ENCODE results near the gene FBP2. TPM values are rescaled to one million over a fixed set of nuclear protein-coding genes. Genes with fewer than 3 reads are reported as not detected.

Gene FBP2
- total and polyA plus RNA-seq, 2 experiments from 2014 or later: 0.20 to 0.30 TPM

- no peaks in the 10 kb centered on the region for H3K9me2 ChIP-seq (replicated peaks; ENCODE audit: insufficient read depth)
- H2AFZ ChIP-seq: no peak overlapping the region
- H3K27ac ChIP-seq: no peak overlapping the region
- H3K4me1 ChIP-seq (ENCODE audit: insufficient read depth): no peaks in the 10 kb centered on the region
- H3K4me2 ChIP-seq: no peak overlapping the region
- peaks cover 20% of the 10 kb centered on the region for H3K79me2 ChIP-seq
- no peaks in the 10 kb centered on the region for H3K27me3 ChIP-seq
- no peaks in the 10 kb centered on the region for H3K36me3 ChIP-seq (replicated peaks; ENCODE audit: insufficient read depth, low read depth)
- no peak for DNase-seq (ENCODE audit: low spot score)
- H3K4me3 ChIP-seq: no peak overlapping the region
- H4K20me1 ChIP-seq (ENCODE audit: insufficient read depth, poor library complexity, severe bottlenecking): no peaks in the 10 kb centered on the region
- no peaks in the 10 kb centered on the region for H3K9me3 ChIP-seq (ENCODE audit: low read depth)
- TF ChIP-seq CTCF (IDR thresholded peaks at IDR 0.05; ENCODE audit: poor library complexity) (no peak), EZH2phosphoT487 (IDR thresholded peaks at IDR 0.05; ENCODE audit: low read depth, severe bottlenecking, unreplicated experiment) (no peak), EZH2 (IDR thresholded peaks at IDR 0.05; ENCODE audit: borderline replicate concordance) (no peak)
- 94% methylated on average over 2 of the region's 2 CpGs for WGBS (ENCODE audit: low lambda C conversion rate, missing lambda C conversion rate)
Measured at GRCh38 chr9:94563548-94563947, 30.1 kb downstream of the FBP2 start.

GRCh38 chr9:94560237-94560636 lies 33.4 kb downstream of the FBP2 start:
- Histone ChIP-seq H3K9me3 (ENCODE audit: low read depth) (no peaks in the 10 kb centered on the region), H4K20me1 (ENCODE audit: insufficient read depth, poor library complexity, severe bottlenecking) (peaks cover 12% of the 10 kb centered on the region), H3K27ac (no peak overlapping the region), H3K4me1 (ENCODE audit: insufficient read depth) (peaks cover 8% of the 10 kb centered on the region), H2AFZ (no peak overlapping the region), H3K9me2 (replicated peaks; ENCODE audit: insufficient read depth) (no peaks in the 10 kb centered on the region), H3K4me2 (no peak overlapping the region), H3K79me2 (peaks cover 50% of the 10 kb centered on the region), H3K4me3 (no peak overlapping the region), H3K27me3 (no peaks in the 10 kb centered on the region), H3K36me3 (replicated peaks; ENCODE audit: insufficient read depth, low read depth) (no peaks in the 10 kb centered on the region)
- no peak for DNase-seq (ENCODE audit: low spot score)
- WGBS (ENCODE audit: low lambda C conversion rate, missing lambda C conversion rate): 95% methylated on average over 6 of the region's 6 CpGs
- TF ChIP-seq CTCF (IDR thresholded peaks at IDR 0.05; ENCODE audit: poor library complexity): no peak
- no peak for TF ChIP-seq EZH2phosphoT487 (IDR thresholded peaks at IDR 0.05; ENCODE audit: low read depth, severe bottlenecking, unreplicated experiment)
- no peak for TF ChIP-seq EZH2 (IDR thresholded peaks at IDR 0.05; ENCODE audit: borderline replicate concordance)

GRCh38 chr9:94557376-94557775 lies 36.2 kb downstream of the FBP2 start:
- no peak overlapping the region for H3K4me3 ChIP-seq
- peaks cover 8% of the 10 kb centered on the region for H3K4me1 ChIP-seq (ENCODE audit: insufficient read depth)
- TF ChIP-seq EZH2phosphoT487 (IDR thresholded peaks at IDR 0.05; ENCODE audit: low read depth, severe bottlenecking, unreplicated experiment) (no peak), EZH2 (IDR thresholded peaks at IDR 0.05; ENCODE audit: borderline replicate concordance) (no peak), CTCF (IDR thresholded peaks at IDR 0.05; ENCODE audit: poor library complexity) (no peak)
- no peaks in the 10 kb centered on the region for H3K36me3 ChIP-seq (replicated peaks; ENCODE audit: insufficient read depth, low read depth)
- peaks cover 66% of the 10 kb centered on the region for H3K79me2 ChIP-seq
- no peak overlapping the region for H2AFZ ChIP-seq
- WGBS (ENCODE audit: low lambda C conversion rate, missing lambda C conversion rate): 87% methylated on average over 4 of the region's 4 CpGs
- H3K9me3 ChIP-seq (ENCODE audit: low read depth): no peaks in the 10 kb centered on the region
- H3K27ac ChIP-seq: no peak overlapping the region
- no peaks in the 10 kb centered on the region for H3K27me3 ChIP-seq
- peak overlapping the region; percentile 84 for H3K4me2 ChIP-seq
- DNase-seq (ENCODE audit: low spot score): no peak
- peaks cover 21% of the 10 kb centered on the region for H4K20me1 ChIP-seq (ENCODE audit: insufficient read depth, poor library complexity, severe bottlenecking)
- H3K9me2 ChIP-seq (replicated peaks; ENCODE audit: insufficient read depth): no peaks in the 10 kb centered on the region

All from hepatocyte (in vitro differentiated cells).